Inflammatory macrophage treated with lipopolysaccharide for 4 hours (primary cell): ENCODE data around the gene BAZ1A.
A peak's percentile ranks its signal among the peaks of the same experiment; 100 is the strongest.

Experiments used
- DNase-seq: peaks from one replicate; pipeline ENCODE4 v3.0.0-alpha.2; 2020

The BAZ1A gene, protein sequence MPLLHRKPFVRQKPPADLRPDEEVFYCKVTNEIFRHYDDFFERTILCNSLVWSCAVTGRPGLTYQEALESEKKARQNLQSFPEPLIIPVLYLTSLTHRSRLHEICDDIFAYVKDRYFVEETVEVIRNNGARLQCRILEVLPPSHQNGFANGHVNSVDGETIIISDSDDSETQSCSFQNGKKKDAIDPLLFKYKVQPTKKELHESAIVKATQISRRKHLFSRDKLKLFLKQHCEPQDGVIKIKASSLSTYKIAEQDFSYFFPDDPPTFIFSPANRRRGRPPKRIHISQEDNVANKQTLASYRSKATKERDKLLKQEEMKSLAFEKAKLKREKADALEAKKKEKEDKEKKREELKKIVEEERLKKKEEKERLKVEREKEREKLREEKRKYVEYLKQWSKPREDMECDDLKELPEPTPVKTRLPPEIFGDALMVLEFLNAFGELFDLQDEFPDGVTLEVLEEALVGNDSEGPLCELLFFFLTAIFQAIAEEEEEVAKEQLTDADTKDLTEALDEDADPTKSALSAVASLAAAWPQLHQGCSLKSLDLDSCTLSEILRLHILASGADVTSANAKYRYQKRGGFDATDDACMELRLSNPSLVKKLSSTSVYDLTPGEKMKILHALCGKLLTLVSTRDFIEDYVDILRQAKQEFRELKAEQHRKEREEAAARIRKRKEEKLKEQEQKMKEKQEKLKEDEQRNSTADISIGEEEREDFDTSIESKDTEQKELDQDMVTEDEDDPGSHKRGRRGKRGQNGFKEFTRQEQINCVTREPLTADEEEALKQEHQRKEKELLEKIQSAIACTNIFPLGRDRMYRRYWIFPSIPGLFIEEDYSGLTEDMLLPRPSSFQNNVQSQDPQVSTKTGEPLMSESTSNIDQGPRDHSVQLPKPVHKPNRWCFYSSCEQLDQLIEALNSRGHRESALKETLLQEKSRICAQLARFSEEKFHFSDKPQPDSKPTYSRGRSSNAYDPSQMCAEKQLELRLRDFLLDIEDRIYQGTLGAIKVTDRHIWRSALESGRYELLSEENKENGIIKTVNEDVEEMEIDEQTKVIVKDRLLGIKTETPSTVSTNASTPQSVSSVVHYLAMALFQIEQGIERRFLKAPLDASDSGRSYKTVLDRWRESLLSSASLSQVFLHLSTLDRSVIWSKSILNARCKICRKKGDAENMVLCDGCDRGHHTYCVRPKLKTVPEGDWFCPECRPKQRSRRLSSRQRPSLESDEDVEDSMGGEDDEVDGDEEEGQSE (N-terminal part only)

DNA sequence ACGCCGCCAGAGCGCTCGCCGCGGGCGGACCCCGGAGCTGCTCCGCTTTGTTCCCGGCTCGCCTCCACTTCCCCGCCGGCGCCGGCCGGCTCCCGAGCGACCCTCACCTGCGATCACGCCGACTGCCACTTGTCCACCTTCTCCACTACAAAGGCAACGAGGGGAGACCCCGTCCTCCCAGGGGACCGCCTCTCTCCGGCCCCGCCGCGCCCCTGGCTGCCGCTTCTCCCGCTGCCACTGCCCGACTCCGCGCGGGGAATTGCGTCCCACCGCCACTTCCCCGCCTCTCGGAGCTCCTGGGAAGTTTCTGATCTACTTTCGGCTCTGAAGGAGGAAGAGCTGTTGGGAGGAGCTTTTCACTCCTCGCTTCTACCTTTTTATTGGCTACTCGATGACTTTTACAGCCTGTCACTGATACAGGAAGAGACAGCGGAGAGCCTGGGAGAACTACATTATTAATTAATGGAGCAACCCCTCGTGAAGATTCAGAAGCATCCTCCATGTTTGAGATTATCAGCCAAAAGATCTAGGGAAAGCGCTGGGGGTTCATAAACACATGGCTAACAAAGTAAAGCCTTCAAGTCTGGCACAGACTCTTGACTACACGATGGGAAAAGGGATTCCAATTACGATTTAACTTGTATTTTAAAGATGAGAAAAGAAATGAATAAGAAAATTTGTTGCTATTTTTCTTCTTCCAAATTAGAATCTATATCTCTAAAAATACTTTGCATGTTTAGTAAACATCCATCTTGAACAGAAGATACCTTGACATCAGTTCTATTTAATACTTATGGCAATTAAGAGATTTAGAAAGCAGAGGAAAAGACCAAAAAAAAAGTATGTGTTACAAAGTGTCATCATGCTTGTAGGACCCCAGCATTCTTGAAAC is at the start of gene BAZ1A:
BAZ1A (minus strand) TSS at position 330 of the 892 bp plus-strand sequence. CDS start 756 bp downstream, outside the sequence.
- peak; percentile 94 for DNase-seq

DNA sequence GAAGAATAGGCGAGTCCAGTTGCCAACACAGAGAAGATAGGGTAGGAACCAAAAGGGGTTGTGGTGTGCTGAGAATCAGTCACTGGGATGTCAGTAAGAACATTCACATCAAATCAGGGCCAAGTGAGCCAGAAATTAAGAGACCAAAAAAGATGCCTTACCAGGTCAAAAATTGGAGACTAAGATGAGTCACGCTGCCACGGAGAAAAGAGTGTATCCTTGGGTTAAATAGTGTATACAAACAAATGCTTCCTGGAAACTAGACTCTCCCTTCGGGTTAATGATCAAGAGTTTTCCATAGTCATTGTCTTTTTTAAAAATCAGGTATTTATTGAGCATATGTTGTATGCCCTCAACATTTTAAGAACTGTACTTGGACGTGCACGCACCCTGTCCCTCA is 45.2 kb upstream of the BAZ1A start:
- DNase-seq, result no peak

DNA sequence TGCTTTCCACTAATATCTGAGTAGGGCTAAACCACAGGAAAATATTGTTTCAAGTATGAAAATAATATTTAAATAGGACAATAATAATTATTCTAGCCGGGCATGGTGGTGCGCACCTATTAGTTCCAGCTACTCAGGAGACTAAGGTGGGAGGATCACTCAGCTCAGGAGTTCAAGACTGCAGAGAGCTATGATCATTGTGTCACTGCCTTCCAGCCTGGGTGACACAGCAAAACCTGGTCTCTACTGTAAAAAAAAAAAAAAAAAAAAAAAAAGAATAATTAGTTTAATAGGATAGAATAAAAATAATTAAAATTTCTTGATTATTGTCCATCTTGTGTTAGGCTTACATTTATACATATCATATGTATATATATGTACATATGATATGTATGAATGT is 38.5 kb upstream of the BAZ1A start:
- DNase-seq, result no peak

DNA sequence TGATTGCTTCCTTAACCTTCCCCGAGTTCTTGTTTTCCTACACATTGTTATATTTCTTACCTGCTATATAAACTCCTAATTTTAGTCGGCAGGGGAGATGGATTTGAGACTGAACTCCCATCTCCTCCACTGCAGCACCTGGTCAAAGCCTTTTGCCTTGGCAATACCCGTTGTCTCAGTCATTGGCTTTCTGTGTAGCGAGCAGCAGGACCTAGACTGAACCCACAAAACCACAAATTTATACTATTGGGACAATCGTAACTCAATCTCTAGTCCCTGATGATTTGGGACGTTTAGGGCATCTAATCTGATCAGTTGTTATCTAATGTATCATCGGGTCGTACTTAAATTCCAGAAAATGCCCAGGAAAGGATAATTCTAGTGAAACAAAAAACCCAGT is 37.8 kb upstream of the BAZ1A start:
- no peak for DNase-seq

DNA sequence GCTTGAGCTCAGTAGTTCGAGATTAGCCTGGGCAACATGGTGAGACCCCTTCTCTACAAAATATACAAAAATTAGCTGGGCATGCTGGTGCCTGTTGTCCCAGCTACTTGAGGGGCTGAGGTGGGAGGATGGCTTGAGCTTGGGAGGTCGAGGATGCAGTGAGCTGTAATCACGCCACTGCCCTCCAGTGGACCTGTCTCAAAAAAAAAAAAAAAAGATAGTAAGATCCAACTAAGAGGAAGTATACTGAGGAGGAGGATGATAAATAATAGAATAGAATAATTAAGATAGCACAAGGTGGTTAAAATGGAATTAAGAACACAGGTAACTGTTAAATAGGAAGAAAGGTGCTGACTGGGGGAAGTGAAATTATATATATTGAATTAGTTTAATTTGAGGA is 37.0 kb upstream of the BAZ1A start:
- DNase-seq, result no peak

DNA sequence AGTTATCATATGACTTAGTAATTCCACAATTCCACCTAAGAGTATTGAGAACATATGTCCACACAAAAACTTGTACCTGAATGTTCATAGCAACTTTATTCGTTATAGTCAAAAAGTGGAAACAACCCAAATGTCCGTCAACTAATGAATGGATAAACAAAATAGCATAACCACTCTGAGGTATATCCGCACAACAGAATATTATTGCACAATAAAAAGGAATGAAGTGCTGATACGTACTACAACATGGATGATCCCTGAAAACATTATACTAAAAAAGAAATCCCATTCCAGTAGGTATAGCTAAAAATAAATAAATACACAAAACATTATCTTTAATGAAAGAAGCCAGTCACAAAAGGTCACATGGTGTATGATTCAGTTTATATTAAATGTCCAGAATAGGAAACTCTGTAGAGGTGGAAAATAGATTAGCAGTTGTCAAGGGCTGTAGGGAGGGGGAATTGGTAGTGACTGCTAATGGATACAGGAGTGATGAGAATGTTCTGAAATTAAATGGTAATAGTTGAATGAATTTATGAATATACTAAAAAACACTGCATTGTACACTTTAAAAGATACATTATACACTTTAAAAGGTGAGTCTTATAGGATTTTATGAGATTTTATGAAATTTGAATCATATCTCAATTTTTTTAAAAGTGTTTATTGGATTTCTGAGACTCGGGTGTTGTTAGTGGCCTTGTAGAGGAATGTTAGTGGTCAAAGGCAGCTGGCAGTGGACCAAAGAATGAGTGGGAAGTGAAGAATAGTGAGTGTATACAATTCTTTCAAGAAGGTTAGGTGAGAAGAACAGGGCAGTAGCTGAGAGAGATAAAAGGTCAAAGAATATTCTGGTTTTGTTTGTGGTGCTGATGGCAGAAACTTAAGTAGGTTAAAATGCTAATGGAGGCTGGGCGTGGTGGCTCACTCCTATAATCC is 36.3 kb upstream of the BAZ1A start:
- no peak for DNase-seq

DNA sequence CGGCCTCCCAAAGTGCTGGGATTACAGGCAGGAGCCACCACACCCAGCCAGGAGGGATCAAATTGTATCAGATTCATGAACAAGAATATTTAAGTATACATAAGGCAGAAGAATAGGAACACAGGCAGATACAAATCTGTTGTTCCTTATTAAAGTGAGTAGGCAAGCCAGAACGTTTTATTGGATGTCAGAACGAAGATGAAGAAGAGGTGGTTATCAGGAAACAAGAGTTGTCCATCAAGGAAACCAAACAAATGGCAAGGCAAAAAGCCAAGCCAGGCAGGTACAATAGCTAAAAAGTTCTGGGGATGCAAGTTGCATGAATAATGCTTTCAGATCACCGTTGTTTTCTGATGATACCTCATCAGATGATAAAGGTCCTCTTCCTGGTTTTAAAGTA is 31.1 kb upstream of the BAZ1A start:
- no peak for DNase-seq

DNA sequence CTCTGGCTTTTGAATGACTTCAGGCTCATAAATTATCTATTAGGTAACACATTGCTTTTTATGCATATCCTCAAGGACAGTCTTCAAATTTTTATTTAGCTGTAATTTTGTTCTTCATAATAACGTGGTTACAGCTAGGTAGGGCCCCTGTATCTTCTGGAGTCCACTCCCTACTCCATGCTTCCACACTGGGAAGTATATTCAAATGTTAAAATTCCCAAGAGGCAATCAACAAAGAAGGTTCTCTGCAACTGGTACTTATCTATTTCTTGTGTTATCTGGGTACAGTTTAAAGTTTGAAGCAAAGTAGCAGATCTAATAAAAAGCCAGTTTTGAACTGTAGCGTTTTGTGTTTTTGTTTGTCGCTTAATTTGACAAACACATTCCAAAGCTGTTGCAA is 20.1 kb upstream of the BAZ1A start:
- DNase-seq, result no peak

DNA sequence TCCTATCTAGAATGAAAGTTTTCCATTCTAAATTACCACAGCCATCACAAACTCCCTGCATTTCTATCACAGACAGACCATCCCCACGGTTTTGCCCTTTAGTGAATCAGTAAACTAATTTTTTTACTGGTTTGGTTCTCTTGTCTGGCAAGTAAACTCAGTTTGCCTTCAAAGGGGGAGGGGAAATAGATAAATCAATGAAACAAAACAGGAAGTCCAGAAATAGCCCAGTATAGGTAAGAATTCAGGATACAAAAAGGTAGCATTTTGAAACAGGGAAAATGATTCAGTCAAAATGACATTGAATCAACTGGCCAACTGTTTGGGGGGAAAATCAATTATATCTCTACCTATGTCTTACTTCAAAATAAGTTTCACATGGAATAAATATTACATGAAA is 15.8 kb upstream of the BAZ1A start:
- DNase-seq, result no peak

DNA sequence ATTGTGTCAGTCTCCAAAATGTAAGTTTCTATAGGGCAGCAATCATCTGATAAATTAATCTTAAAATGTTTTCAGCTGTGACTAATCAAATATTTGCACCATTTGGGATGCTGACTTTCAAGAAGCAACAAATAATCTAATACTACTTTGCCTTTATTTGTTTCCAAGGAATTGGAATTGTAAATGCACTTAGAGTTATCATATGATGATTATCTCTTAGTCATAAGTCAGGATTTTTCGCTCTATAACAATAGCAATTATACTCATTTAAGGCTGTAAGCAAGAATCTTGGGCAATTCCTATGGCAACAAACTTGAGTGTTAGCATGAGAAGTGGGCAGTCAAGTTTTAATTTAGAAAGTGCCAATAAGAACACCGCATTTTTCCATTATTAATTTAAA is 13.0 kb upstream of the BAZ1A start:
- no peak for DNase-seq

DNA sequence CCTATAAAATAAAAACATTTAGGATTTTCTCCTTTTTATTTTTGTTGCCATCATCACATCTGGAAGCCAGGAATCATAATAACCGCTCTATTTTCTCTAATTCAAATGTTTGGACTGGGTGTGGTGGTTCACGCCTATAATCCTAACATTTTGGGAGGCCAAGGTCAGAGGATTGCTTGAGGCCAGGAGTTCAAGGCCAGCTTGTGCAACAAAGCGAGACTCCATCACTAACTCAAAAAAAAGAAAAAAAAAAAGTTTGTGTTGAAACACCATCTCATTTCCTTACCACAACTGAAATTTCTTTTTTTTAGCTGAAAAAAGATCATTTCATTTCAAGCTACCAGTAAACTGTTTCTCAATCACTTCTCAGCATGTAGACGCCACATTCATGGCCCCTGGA is 8.8 kb upstream of the BAZ1A start:
- DNase-seq, result peak; percentile 10

DNA sequence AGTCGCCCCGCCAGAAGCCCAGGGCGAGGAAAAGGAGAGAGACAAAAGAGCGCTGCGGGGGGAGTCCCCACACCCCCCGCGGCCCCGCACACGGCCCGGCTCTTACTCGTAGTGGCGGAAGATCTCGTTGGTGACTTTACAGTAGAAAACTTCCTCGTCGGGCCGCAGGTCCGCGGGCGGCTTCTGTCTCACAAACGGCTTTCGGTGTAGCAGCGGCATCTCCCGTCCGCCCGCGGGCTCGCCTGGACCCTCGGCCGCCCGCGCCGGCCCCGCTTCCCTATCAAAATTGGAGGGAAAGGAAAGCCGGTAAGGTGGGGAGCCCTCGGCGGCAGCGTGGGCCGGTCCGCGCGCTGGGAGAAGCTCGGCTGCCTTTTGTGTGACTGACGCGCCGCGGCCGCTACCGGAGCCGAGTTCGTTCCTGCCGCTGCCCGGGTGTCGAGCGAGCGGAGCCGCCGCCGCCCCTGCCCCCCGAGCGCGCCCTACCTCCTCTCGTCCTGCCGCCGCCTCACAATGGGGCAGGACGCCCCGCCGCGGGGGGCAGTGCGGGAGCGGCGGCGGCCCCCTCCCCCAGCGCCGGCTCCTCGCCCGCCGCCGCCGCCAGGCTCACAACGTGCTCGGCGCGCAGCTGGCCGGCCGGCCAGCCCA is 652 bp downstream of the BAZ1A start:
- peak; percentile 40 for DNase-seq

DNA sequence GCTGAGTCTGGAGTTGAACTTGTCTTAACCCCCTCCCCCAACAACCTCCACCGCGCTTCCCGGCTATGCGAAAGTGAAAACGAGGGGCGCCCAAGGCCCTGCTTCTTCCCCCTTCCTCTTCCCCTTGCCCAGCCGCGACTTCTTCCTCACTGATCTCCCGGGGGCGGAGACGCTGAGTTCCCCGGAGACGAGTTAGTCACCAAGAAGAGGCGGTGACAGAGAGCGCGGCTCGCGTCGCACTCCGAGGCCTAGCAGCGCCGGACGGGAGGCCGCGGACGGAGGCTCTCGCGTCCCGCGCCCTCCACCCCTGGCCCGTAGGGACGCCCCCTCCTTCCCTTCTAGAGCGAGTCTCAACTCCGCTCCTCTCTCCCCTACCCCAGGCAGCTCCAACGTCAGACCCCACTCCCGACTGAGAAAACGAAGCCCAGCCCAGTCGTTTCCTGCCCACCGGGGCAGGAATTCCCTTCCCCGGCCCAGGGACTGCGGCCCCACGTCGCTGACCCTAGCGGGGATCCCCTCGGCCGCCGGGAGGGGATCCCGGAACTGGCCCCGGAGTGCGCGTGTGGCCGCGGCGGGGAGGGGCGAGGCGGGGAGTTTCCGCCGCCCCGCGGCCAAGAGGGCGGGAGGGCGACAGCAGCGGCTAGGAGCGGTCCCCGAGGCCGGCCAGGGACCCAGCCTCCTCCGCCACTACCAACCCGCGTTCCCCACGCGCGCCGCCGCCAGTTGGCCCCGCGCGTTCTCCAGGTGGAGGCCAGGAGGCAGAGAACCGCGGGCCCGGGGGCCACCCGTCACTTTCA is 1.4 kb downstream of the BAZ1A start:
- DNase-seq, result peak; percentile 98

DNA sequence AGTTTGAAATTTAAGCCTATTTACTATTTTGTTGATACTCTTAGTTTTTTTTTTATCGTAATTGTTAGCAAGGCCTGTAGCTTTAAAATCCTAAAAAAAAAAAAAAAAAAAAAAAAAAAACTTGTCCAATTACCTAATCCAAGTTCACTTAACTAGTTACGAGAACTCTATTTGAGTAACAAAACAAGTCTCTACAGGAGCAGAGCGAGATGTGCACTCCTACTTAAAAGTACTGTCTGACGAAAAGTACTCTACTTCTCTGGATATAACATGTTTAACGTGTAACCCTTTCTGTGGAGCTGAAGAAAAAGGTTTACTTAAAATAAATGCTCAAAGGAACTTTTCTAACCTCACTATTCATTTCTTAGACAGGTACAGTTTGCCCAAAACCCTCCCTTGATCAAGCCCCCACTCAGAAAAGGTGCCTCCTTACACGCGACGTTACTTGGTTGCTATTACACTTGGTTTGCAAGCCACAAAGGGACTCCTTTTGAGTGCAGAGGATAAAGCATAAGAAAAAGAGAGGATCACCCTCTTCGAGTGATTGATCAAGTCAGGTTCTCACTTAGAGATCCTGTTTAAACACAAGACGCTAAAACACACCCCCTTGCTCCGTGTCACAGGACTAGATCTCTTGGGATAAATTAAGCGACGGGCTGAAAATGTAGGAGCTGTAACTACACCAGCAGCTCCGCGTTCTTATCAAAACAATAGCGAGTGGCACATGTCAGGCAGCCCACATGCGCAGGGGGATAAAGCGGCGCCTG is 2.2 kb downstream of the BAZ1A start:
- DNase-seq, result peak; percentile 42

DNA sequence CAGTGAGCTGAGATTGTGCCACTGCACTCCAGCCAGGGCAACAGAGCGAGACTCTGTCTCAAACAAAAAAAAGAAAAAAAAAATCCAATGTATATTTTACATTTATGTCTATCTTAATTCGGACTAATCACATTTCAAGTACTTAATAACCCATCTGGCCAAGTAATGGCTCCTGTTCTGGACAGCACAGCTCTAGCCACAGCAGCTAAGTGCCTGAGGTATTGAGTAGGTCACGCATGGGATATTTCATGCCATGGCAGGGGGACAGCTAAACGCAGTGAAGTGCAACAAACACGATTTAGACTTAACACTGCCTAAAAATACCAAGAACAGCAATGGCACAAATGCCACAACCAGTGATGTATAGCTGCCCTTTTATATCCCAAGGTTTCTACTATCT is 8.0 kb downstream of the BAZ1A start:
- DNase-seq, result no peak

DNA sequence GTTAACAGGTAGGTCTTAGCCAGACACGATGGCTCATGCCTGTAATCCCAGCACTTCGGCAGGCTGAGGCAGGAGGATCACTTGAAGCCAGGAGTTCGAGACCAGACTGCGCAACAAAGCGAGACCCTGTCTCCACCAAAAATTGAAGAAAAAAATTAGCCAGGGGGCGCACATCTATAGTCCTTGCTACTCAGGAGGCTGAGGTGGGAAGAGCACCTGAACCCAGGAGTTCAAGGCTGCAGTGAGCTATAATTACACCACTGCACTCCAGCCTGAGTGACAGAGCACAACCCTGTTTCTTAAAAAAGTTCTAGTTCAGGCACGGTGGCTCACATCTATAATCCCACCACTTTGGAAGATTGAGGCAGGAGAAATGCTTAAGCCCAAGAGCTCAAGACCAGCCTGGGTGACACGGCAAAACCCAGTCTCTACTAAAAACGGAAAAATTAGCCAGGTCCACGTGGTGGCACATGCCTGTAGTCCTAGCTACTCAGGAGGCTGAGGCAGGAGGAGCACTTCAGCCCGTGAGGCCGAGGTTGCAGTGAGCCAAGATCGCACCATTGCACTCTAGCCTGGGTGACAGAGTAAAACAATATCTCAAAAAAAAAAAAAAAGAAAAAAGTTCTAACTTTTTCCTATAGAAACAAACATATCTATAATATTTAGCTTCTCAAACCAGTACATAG is 9.1 kb downstream of the BAZ1A start:
- no peak for DNase-seq

DNA sequence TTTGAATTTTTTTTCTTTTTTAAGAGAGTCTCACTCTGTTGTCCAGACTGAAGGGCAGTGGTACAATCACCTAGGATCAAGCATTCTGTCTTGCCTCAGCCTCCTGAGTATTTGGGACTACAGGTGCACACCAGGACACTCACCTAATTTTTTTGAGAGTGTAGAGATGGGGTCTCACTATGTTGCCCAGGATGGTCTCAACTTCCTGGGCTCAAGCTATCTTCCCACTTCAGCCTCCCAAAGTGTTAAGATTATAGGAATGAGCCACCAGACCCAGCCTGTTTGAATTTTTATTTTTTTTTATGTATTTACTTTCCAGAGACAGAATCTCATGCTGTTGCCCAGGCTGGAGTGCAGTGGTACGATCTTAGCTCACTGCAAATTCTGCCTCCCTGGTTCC is 11.3 kb downstream of the BAZ1A start:
- DNase-seq, result no peak

DNA sequence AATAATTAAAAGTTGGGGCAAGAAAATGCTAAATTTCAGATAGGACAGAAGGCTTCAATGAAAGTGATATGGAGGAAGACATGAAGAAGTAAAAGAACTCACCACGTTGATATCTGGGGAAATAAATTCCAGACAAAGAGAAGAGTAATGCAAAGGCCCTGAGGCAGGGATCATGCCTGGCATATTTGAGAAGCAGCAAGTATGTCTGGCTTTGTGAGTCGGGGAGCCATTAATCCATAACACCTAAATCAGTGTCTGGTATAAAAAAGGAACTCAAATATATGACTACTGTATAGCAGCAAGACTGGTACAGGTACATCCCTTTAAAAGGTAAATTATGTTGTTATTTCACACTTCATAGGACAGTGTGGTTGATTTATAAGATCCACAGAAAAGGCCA is 16.4 kb downstream of the BAZ1A start:
- DNase-seq, result no peak
